Liver (tissue), 9 donors: ENCODE measurements around the gene CMTM7. TPM values are rescaled to one million over a fixed set of nuclear protein-coding genes. Genes with fewer than 3 reads are reported as not detected.

ENCODE experiments used
- DNase-seq: peaks from one replicate; pipeline ENCODE4 v3.0.0-alpha.2; 2017; ENCODE audit warnings: low spot score
- H3K27ac ChIP-seq, 2 donors: one replicate each; pipeline ENCODE4 v1.7.0; 2013; ENCODE audit warnings: inconsistent platforms in 2 of 2, low read length in 2 of 2, control low read depth in 1 of 2, low read depth in 1 of 2, mild to moderate bottlenecking in 1 of 2
- H3K27me3 ChIP-seq, 4 donors: one replicate each; pipeline versions ENCODE4 v1.6.1 to v1.7.0; 2013; ENCODE audit warnings: low read length in 3 of 4, inconsistent platforms in 1 of 4, mild to moderate bottlenecking in 1 of 4, moderate library complexity in 1 of 4; ENCODE audit not compliant: control insufficient read depth in 4 of 4, insufficient read depth in 4 of 4
- H3K36me3 ChIP-seq, 4 donors: one replicate each; pipeline versions ENCODE4 v1.6.1 to v1.7.0; 2013; ENCODE audit warnings: low read length in 3 of 4, mild to moderate bottlenecking in 3 of 4, low read depth in 1 of 4, moderate library complexity in 1 of 4; ENCODE audit not compliant: control insufficient read depth in 4 of 4, insufficient read depth in 3 of 4
- H3K4me1 ChIP-seq, 4 donors: one replicate each; pipeline versions ENCODE4 v1.6.1 to v1.7.0; 2013; ENCODE audit warnings: low read length in 3 of 4, mild to moderate bottlenecking in 3 of 4, moderate library complexity in 1 of 4; ENCODE audit not compliant: control insufficient read depth in 4 of 4, insufficient read depth in 4 of 4
- H3K4me3 ChIP-seq, 3 donors: one replicate each; pipeline versions ENCODE4 v1.6.1 to v1.7.0; 2013; ENCODE audit warnings: low read length in 3 of 3, control low read depth in 1 of 3, low read depth in 1 of 3, mild to moderate bottlenecking in 1 of 3
- H3K9ac ChIP-seq, 2 donors: one replicate each; pipeline ENCODE4 v1.7.0; 2013; ENCODE audit warnings: low read length in 2 of 2, mild to moderate bottlenecking in 2 of 2, moderate library complexity in 2 of 2, control low read depth in 1 of 2, low read depth in 1 of 2
- H3K9me3 ChIP-seq, 4 donors: one replicate each; pipeline versions ENCODE4 v1.6.1 to v1.7.0; 2013; ENCODE audit warnings: low read length in 3 of 4; ENCODE audit not compliant: control insufficient read depth in 4 of 4
- EGR1 ChIP-seq, 2 donors: IDR thresholded peaks; 2 replicates each; pipeline ENCODE4 v1.6.1; 2016 to 2018; ENCODE audit warnings: antibody characterized with exemption in 2 of 2, low read depth in 2 of 2
- FOXA1 ChIP-seq: IDR thresholded peaks from 2 replicates; pipeline ENCODE4 v1.6.1; 2016; ENCODE audit warnings: antibody characterized with exemption
- FOXA2 ChIP-seq: IDR thresholded peaks from 2 replicates; pipeline ENCODE4 v1.6.1; 2016; ENCODE audit warnings: antibody characterized with exemption
- GABPA ChIP-seq, 2 donors: IDR thresholded peaks in 1 of 2; conservative IDR thresholded peaks in 1 of 2; 2 replicates each; pipeline ENCODE4 v1.6.1; 2016; ENCODE audit warnings: antibody characterized with exemption in 2 of 2, mild to moderate bottlenecking in 1 of 2, moderate library complexity in 1 of 2
- HNF4A ChIP-seq, 2 donors: conservative IDR thresholded peaks; 2 replicates each; pipeline ENCODE4 v1.6.1; 2016; ENCODE audit warnings: antibody characterized with exemption in 2 of 2, mild to moderate bottlenecking in 2 of 2
- HNF4G ChIP-seq: IDR thresholded peaks from 2 replicates; pipeline ENCODE4 v1.6.1; 2016; ENCODE audit warnings: antibody characterized with exemption
- JUND ChIP-seq, 2 donors: IDR thresholded peaks; 2 replicates each; pipeline ENCODE4 v1.6.1; 2016; ENCODE audit warnings: antibody characterized with exemption in 2 of 2
- NR2F2 ChIP-seq: IDR thresholded peaks from 2 replicates; pipeline ENCODE4 v1.6.1; 2016; ENCODE audit warnings: antibody characterized with exemption
- RAD21 ChIP-seq, 2 donors: IDR thresholded peaks; 2 replicates each; pipeline ENCODE4 v1.6.1; 2016; ENCODE audit warnings: antibody characterized with exemption in 2 of 2, mild to moderate bottlenecking in 2 of 2
- RXRA ChIP-seq, 2 donors: IDR thresholded peaks; 2 replicates each; pipeline ENCODE4 v1.6.1; 2017 to 2018; ENCODE audit warnings: antibody characterized with exemption in 2 of 2, mild to moderate bottlenecking in 1 of 2
- SP1 ChIP-seq: IDR thresholded peaks from 2 replicates; pipeline ENCODE4 v1.6.1; 2018; ENCODE audit warnings: antibody characterized with exemption, mild to moderate bottlenecking
- TAF1 ChIP-seq: conservative IDR thresholded peaks from 2 replicates; pipeline ENCODE4 v1.6.1; 2016; ENCODE audit warnings: antibody characterized with exemption, mild to moderate bottlenecking
- YY1 ChIP-seq: IDR thresholded peaks from 2 replicates; pipeline ENCODE4 v1.6.1; 2016; ENCODE audit warnings: antibody characterized with exemption, mild to moderate bottlenecking
- WGBS: extraction: QIAGEN DNeasy Blood & Tissue Kit; methylation state at CpG from one replicate; pipeline ENCODE4 v1.1.7; 2013; 5-methylcytosine and 5-hydroxymethylcytosine counted together
- polyA plus RNA-seq, 2 donors: library from polyadenylated mRNA; stranded (reverse) in 1 of 2; unstranded in 1 of 2; fragments of 200-250 nt in 1 of 2; fragments of >200 nt in 1 of 2; fragmentation: Nextera tagmentation in 1 of 2; extraction: Ambion mirVana in 1 of 2; gene quantifications; one replicate each; pipeline versions ENCODE4 v1.2.1 to v1.2.3, GENCODE V29; 2013 to 2015
- total RNA-seq, 2 donors: library from RNA; depleted of rRNA; stranded (reverse); fragments of >200 nt; gene quantifications; one replicate each; pipeline ENCODE4 v1.2.3, GENCODE V29; 2014
- TF ChIP-seq, protein P1 (sequence below): IDR thresholded peaks from 2 replicates; pipeline ENCODE4 v1.6.1; 2016; ENCODE audit warnings: antibody characterized with exemption
- TF ChIP-seq, protein P2 (sequence below): IDR thresholded peaks from 2 replicates; pipeline ENCODE4 v1.6.1; 2016; ENCODE audit warnings: antibody characterized with exemption
- TF ChIP-seq, protein P3 (sequence below): IDR thresholded peaks from 2 replicates; pipeline ENCODE4 v1.6.1; 2016; ENCODE audit warnings: antibody characterized with exemption, mild to moderate bottlenecking
- TF ChIP-seq, protein P4 (sequence below): fragments of 150-350 bp; IDR thresholded peaks from 2 replicates; pipeline ENCODE4 v1.5.1; 2017; ENCODE audit warnings: improper control_type of control experiment, low read depth, low read length; ENCODE audit not compliant: missing input control
- TF ChIP-seq, protein P5 (sequence below): IDR thresholded peaks from 2 replicates; pipeline ENCODE4 v1.6.1; 2016; ENCODE audit warnings: antibody characterized with exemption
- donor health status: healthy.
- donor health status: healthy.
- donor health status: healthy.
- donor health status: healthy.
- donor health status: healthy.

Gene CMTM7
- total and polyA plus RNA-seq, 4 donors, result 3.6 to 20.3 (median 4.1) TPM

DNA sequence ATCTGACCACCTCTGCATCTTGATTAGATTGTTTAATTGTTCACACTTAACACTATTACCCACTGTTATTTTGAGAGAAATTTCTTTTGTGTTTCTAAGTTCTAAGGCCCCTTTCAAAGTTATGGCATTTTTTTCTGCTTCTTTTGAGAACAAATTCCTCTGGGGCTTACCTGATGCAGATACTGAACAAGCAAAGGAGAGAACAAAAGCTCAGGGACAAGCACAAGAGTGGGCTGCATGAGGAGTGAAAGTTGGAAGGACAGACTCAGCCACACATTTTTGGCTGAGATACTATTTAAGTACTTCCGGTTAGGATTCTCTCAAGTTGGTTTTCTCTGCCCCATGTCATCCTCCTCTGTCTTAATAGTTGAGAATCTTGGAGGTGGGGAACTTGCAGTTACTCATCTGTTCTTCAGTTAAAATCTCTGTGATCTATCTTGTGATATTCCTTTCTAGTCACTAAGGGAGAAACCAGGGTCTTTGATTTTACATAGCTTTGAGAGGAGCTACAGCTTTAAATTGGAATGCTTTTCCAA, 56.3 kb downstream of the CMTM7 start:
- no peak overlapping the region for H3K27ac ChIP-seq
- no peaks in the 10 kb centered on the region for H3K9me3 ChIP-seq
- DNase-seq, result no peak
- no peaks in the 10 kb centered on the region for H3K27me3 ChIP-seq
- no peak for TF ChIP-seq NR2F2
- TF ChIP-seq GABPA (IDR thresholded peaks at IDR 0.05 in 1 of 2, conservative IDR thresholded peaks at IDR 0.05 in 1 of 2), result no peak
- TF ChIP-seq, protein P1, sequence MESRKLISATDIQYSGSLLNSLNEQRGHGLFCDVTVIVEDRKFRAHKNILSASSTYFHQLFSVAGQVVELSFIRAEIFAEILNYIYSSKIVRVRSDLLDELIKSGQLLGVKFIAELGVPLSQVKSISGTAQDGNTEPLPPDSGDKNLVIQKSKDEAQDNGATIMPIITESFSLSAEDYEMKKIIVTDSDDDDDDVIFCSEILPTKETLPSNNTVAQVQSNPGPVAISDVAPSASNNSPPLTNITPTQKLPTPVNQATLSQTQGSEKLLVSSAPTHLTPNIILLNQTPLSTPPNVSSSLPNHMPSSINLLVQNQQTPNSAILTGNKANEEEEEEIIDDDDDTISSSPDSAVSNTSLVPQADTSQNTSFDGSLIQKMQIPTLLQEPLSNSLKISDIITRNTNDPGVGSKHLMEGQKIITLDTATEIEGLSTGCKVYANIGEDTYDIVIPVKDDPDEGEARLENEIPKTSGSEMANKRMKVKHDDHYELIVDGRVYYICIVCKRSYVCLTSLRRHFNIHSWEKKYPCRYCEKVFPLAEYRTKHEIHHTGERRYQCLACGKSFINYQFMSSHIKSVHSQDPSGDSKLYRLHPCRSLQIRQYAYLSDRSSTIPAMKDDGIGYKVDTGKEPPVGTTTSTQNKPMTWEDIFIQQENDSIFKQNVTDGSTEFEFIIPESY, result no peak
- no peak for TF ChIP-seq HNF4A (conservative IDR thresholded peaks at IDR 0.05)
- no peak for TF ChIP-seq SP1
- TF ChIP-seq HNF4G, result no peak
- TF ChIP-seq, protein P2, sequence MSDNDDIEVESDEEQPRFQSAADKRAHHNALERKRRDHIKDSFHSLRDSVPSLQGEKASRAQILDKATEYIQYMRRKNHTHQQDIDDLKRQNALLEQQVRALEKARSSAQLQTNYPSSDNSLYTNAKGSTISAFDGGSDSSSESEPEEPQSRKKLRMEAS, result no peak
- no peak for TF ChIP-seq FOXA1
- TF ChIP-seq FOXA2, result no peak
- TF ChIP-seq RAD21 (IDR thresholded peaks at IDR 0.05), result no peak
- no peak for TF ChIP-seq TAF1
- TF ChIP-seq RXRA (IDR thresholded peaks at IDR 0.05), result no peak
- no peak for TF ChIP-seq EGR1 (IDR thresholded peaks at IDR 0.05; ENCODE audit: low read depth in 2 of 2)
- TF ChIP-seq, protein P3, sequence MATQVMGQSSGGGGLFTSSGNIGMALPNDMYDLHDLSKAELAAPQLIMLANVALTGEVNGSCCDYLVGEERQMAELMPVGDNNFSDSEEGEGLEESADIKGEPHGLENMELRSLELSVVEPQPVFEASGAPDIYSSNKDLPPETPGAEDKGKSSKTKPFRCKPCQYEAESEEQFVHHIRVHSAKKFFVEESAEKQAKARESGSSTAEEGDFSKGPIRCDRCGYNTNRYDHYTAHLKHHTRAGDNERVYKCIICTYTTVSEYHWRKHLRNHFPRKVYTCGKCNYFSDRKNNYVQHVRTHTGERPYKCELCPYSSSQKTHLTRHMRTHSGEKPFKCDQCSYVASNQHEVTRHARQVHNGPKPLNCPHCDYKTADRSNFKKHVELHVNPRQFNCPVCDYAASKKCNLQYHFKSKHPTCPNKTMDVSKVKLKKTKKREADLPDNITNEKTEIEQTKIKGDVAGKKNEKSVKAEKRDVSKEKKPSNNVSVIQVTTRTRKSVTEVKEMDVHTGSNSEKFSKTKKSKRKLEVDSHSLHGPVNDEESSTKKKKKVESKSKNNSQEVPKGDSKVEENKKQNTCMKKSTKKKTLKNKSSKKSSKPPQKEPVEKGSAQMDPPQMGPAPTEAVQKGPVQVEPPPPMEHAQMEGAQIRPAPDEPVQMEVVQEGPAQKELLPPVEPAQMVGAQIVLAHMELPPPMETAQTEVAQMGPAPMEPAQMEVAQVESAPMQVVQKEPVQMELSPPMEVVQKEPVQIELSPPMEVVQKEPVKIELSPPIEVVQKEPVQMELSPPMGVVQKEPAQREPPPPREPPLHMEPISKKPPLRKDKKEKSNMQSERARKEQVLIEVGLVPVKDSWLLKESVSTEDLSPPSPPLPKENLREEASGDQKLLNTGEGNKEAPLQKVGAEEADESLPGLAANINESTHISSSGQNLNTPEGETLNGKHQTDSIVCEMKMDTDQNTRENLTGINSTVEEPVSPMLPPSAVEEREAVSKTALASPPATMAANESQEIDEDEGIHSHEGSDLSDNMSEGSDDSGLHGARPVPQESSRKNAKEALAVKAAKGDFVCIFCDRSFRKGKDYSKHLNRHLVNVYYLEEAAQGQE, result no peak
- TF ChIP-seq YY1, result no peak
- no peak for TF ChIP-seq JUND (IDR thresholded peaks at IDR 0.05)
- TF ChIP-seq, protein P4, sequence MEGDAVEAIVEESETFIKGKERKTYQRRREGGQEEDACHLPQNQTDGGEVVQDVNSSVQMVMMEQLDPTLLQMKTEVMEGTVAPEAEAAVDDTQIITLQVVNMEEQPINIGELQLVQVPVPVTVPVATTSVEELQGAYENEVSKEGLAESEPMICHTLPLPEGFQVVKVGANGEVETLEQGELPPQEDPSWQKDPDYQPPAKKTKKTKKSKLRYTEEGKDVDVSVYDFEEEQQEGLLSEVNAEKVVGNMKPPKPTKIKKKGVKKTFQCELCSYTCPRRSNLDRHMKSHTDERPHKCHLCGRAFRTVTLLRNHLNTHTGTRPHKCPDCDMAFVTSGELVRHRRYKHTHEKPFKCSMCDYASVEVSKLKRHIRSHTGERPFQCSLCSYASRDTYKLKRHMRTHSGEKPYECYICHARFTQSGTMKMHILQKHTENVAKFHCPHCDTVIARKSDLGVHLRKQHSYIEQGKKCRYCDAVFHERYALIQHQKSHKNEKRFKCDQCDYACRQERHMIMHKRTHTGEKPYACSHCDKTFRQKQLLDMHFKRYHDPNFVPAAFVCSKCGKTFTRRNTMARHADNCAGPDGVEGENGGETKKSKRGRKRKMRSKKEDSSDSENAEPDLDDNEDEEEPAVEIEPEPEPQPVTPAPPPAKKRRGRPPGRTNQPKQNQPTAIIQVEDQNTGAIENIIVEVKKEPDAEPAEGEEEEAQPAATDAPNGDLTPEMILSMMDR, result no peak
- TF ChIP-seq, protein P5, sequence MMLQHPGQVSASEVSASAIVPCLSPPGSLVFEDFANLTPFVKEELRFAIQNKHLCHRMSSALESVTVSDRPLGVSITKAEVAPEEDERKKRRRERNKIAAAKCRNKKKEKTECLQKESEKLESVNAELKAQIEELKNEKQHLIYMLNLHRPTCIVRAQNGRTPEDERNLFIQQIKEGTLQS, result no peak
- H3K4me1 ChIP-seq, result peaks cover 0 to 8% (median 4%) of the 10 kb centered on the region in 4 donors
- 86% methylated on average over 1 of the region's 1 CpG for WGBS
- no peaks in the 10 kb centered on the region for H3K36me3 ChIP-seq
- H3K4me3 ChIP-seq, result no peak overlapping the region
- no peak overlapping the region for H3K9ac ChIP-seq
